Measurements from ENCODE around the gene GART.

- TF ChIP-seq CTCF (IDR thresholded peaks at IDR 0.05) (no peak), EP300 (IDR thresholded peaks at IDR 0.05; ENCODE audit: low read depth) (no peak), POLR2AphosphoS5 (IDR thresholded peaks at IDR 0.05) (no peak)
Observed at GRCh38 chr21:33540711-33541104, 1.2 kb downstream of the GART start.

All from transverse colon (tissue), 4 donors.